Urinary bladder (tissue), 4 donors: Measurements from ENCODE around the gene GSTT2B. TPM values are rescaled to one million over a fixed set of nuclear protein-coding genes. Genes with fewer than 3 reads are reported as not detected.
"Not testable (repeated sequence)": the region's sequence is repeated elsewhere in the genome, so short reads cannot be mapped to it uniquely, and the experiment has no call there.

ENCODE experiments used
- DNase-seq: peaks from one replicate; pipeline ENCODE4 v3.0.0-alpha.2; 2015; ENCODE audit errors: extremely low spot score
- H3K27ac ChIP-seq: one replicate; pipeline ENCODE4 v1.5.1; 2013; ENCODE audit warnings: low read depth, mild to moderate bottlenecking, moderate library complexity
- H3K36me3 ChIP-seq: one replicate; pipeline ENCODE4 v1.6.1; 2013; ENCODE audit warnings: mild to moderate bottlenecking, moderate library complexity; ENCODE audit not compliant: insufficient read depth
- H3K4me1 ChIP-seq: one replicate; pipeline ENCODE4 v1.6.1; 2013; ENCODE audit warnings: mild to moderate bottlenecking, moderate library complexity; ENCODE audit not compliant: insufficient read depth
- H3K4me3 ChIP-seq: one replicate; pipeline ENCODE4 v1.5.1; 2013; ENCODE audit warnings: low read depth, low read length
- WGBS: extraction: QIAGEN DNeasy Blood & Tissue Kit; methylation state at CpG from one replicate; pipeline ENCODE4 v1.1.7; 2013; 5-methylcytosine and 5-hydroxymethylcytosine counted together
- polyA plus RNA-seq: library from polyadenylated mRNA; stranded (reverse); fragments of 200-250 nt; gene quantifications from one replicate; pipeline ENCODE4 v1.2.3, GENCODE V29; 2013
- total RNA-seq: library from RNA; depleted of rRNA; stranded (reverse); fragments of >200 nt; gene quantifications from one replicate; pipeline ENCODE4 v1.2.3, GENCODE V29; 2014
- donor health status: healthy with polysubstance abuse.
- donor health status: healthy.

GSTT2B gene
- total and polyA plus RNA-seq, 2 donors: 2.1 to 30.4 TPM

GRCh38 chr22:23911318-23911980 lies 49.5 kb downstream of the GSTT2B start:
- 86% methylated on average over 12 of the region's 12 CpGs for WGBS
- H3K4me1 ChIP-seq: no peaks in the 10 kb centered on the region
- H3K4me3 ChIP-seq: no peak overlapping the region
- H3K36me3 ChIP-seq: no peaks in the 10 kb centered on the region
- DNase-seq: no peak
- no peak overlapping the region for H3K27ac ChIP-seq

GRCh38 chr22:23910496-23911190 lies 50.4 kb downstream of the GSTT2B start:
- no peaks in the 10 kb centered on the region for H3K4me1 ChIP-seq
- WGBS: 89% methylated on average over 3 of the region's 3 CpGs
- no peaks in the 10 kb centered on the region for H3K36me3 ChIP-seq
- no peak for DNase-seq
- no peak overlapping the region for H3K27ac ChIP-seq
- no peak overlapping the region for H3K4me3 ChIP-seq

- Histone ChIP-seq H3K4me1 (no peaks in the 10 kb centered on the region), H3K4me3 (no peak overlapping the region), H3K36me3 (no peaks in the 10 kb centered on the region), H3K27ac (no peak overlapping the region)
- WGBS: 20% methylated on average over 6 of the region's 6 CpGs
- peak; percentile 52 for DNase-seq
These were observed 51.6 kb downstream of the GSTT2B start for GRCh38 chr22:23909296-23909898.

- DNase-seq: peak; percentile 28
- no peaks in the 10 kb centered on the region for H3K4me1 ChIP-seq
- WGBS: 48% methylated on average over 11 of the region's 11 CpGs
- H3K27ac ChIP-seq: no peak overlapping the region
- H3K36me3 ChIP-seq: no peaks in the 10 kb centered on the region
- no peak overlapping the region for H3K4me3 ChIP-seq
These were observed 52.3 kb downstream of the GSTT2B start for GRCh38 chr22:23908587-23909205.

- DNase-seq, H3K36me3 ChIP-seq, H3K4me1 ChIP-seq, H3K27ac ChIP-seq, H3K4me3 ChIP-seq: not testable (repeated sequence)
- WGBS: 50% methylated on average over 10 of the region's 10 CpGs
These were observed 53.6 kb downstream of the GSTT2B start for GRCh38 chr22:23907423-23907822.

Other genes starting within 250 kb of the GSTT2B start
- 9.9 TPM for gene ZNF70, start 210.1 kb downstream of the GSTT2B start, total RNA-seq
- 1.6 TPM for gene ZNF70, start 210.1 kb downstream of the GSTT2B start, polyA plus RNA-seq
- not detected for gene VPREB3, start 206.8 kb downstream of the GSTT2B start, total RNA-seq
- gene VPREB3, start 206.8 kb downstream of the GSTT2B start, polyA plus RNA-seq: not detected
- 0.63 TPM for gene C22orf15, start 198.2 kb downstream of the GSTT2B start, total RNA-seq
- gene C22orf15, start 198.2 kb downstream of the GSTT2B start, polyA plus RNA-seq: 0.82 TPM
- 3.6 TPM for gene CHCHD10, start 193.2 kb downstream of the GSTT2B start, total RNA-seq
- 69.8 TPM for gene CHCHD10, start 193.2 kb downstream of the GSTT2B start, polyA plus RNA-seq
- 7.3 TPM for gene MMP11, start 188.3 kb downstream of the GSTT2B start, total RNA-seq
- gene MMP11, start 188.3 kb downstream of the GSTT2B start, polyA plus RNA-seq: 5.6 TPM
- 16.7 TPM for gene SMARCB1, start 174.2 kb downstream of the GSTT2B start, total RNA-seq
- 47.9 TPM for gene SMARCB1, start 174.2 kb downstream of the GSTT2B start, polyA plus RNA-seq
- gene DERL3, start 122.2 kb downstream of the GSTT2B start, total RNA-seq: 0.74 TPM
- 0.98 TPM for gene DERL3, start 122.2 kb downstream of the GSTT2B start, polyA plus RNA-seq
- gene SLC2A11, start 103.3 kb downstream of the GSTT2B start, total RNA-seq: 13.0 TPM
- 12.0 TPM for gene SLC2A11, start 103.3 kb downstream of the GSTT2B start, polyA plus RNA-seq
- gene MIF, start 66.8 kb downstream of the GSTT2B start, total RNA-seq: 70.1 TPM
- 528 TPM for gene MIF, start 66.8 kb downstream of the GSTT2B start, polyA plus RNA-seq
- gene DDTL, start 5.7 kb upstream of the GSTT2B start, total RNA-seq: 3.0 TPM
- gene DDTL, start 5.7 kb upstream of the GSTT2B start, polyA plus RNA-seq: 6.3 TPM
- gene DDT, start 13.2 kb upstream of the GSTT2B start, total RNA-seq: 71.1 TPM
- gene DDT, start 13.2 kb upstream of the GSTT2B start, polyA plus RNA-seq: 232 TPM
- not detected for gene GSTT2, start 18.9 kb upstream of the GSTT2B start, total RNA-seq
- gene GSTT2, start 18.9 kb upstream of the GSTT2B start, polyA plus RNA-seq: 5.7 TPM
- gene GSTT4, start 44.3 kb upstream of the GSTT2B start, total RNA-seq: not detected
- gene GSTT4, start 44.3 kb upstream of the GSTT2B start, polyA plus RNA-seq: not detected
- gene CABIN1, start 50.1 kb upstream of the GSTT2B start, total RNA-seq: 34.2 TPM
- 39.0 TPM for gene CABIN1, start 50.1 kb upstream of the GSTT2B start, polyA plus RNA-seq
- 0.26 TPM for gene SUSD2, start 220.3 kb upstream of the GSTT2B start, total RNA-seq
- gene SUSD2, start 220.3 kb upstream of the GSTT2B start, polyA plus RNA-seq: 8.3 TPM